Iris pigment epithelial cell (primary cell): ENCODE results near the gene SPRING1.

ENCODE experiments used
- DNase-seq: peaks from one replicate; pipeline ENCODE4 v3.0.0-alpha.2; 2011; ENCODE audit warnings: low read depth

SPRING1 gene

GRCh38 chr12:116739381-116739887 lies 1.6 kb upstream of the SPRING1 start:
- no peak for DNase-seq

- DNase-seq, result no peak
Measured at GRCh38 chr12:116736962-116737773, 701 bp downstream of the SPRING1 start.

- no peak for DNase-seq
Measured at GRCh38 chr12:116735951-116736599, 1.8 kb downstream of the SPRING1 start.

DNA sequence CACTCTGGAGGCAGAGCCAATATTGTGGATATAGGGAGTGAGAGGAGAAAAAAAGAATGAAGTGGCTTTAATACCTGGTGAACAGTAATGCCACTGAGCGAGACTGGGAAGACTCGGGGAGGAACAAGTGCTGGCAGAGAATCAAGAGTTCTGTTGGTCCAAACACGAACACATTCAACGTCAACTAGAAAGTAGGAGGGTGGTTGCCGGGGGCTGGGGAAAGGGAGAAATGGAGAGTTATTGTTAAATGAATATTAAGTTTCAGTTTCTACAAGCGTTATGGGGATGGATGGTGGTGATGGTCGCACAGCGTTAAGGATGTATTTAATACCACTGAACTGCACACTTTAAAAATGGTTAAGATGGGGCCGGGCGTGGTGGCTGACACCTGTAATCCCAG lies 2.8 kb downstream of the SPRING1 start:
- no peak for DNase-seq

GRCh38 chr12:116734156-116734768 lies 3.6 kb downstream of the SPRING1 start:
- no peak for DNase-seq

GRCh38 chr12:116731801-116732200 lies 6.1 kb downstream of the SPRING1 start:
- no peak for DNase-seq

DNA sequence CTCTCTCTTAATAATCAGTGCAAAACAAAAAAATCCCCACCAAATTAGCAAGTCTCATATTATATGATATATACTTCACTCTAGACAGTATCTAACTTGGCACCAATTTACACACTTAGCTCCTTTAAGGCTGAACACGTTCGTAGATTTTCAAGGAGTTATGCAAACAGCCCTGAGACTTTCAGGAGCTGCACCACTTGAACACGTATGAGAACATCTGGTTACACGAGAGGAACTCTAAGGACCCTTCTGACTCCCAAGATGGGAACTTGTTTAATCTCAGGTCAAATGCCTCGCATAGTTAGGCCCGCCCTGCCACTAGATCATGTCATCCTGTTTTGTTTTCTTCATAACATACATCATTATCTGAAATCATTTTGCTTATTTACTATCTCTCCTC lies 10.0 kb downstream of the SPRING1 start:
- DNase-seq, result no peak

DNA sequence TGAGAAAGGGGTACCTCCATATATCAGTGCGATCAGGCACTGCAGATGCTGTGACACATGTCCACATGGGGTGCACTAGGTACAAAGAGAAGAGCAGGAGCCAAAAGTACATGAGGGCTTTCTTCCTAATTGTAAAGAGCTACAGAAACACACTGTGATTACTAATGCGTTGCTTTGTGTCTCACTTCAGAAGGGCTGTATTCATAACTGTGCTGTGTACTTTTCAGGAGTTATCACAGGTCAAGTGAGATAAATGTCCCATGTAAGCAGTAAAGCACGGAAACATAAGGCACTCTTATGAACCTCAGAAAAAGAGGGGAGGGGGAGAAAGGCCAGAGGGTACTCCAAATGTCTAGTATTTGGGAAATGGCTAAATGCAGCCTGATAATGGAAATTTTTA lies 10.6 kb downstream of the SPRING1 start:
- DNase-seq, result no peak

GRCh38 chr12:116726694-116727093 lies 11.2 kb downstream of the SPRING1 start:
- no peak for DNase-seq

GRCh38 chr12:116722245-116722644 lies 15.6 kb downstream of the SPRING1 start:
- no peak for DNase-seq

DNA sequence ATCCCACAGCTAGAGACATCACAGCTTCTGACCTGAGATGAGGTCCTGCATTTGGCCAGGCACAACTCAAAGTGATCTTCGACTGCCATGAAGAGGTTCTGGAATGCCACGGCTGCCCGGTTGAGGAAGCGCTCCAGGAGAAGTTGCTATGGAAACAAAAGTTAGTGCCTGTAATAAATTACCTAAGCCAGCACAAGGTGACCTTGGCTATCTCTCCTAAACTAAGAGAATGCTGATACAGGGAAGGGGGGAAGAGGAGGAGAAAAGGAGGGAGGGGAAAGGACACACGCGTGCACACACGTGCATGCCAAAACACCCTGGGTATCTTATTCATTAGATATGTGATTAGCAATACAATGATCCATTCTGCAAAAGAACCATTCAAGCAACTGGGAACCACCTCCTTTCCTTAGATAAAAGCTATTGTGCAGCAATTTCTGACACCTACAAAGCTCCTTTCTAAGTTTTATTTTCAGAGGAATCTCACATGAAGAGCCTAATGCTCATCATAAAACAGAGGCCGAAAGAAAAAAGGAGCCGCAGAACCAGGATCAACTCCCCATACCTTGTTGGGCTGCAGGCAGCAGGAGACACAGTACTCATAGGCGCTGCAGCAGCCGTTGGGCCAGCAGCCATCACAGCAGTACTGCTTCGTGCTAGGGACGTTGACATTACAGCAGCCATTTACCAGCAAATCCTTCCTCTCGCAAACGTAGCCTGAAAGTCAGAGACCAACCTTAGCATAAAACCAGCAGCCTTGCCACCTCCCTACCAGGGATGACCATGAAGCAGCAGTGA lies 17.9 kb downstream of the SPRING1 start:
- no peak for DNase-seq

DNA sequence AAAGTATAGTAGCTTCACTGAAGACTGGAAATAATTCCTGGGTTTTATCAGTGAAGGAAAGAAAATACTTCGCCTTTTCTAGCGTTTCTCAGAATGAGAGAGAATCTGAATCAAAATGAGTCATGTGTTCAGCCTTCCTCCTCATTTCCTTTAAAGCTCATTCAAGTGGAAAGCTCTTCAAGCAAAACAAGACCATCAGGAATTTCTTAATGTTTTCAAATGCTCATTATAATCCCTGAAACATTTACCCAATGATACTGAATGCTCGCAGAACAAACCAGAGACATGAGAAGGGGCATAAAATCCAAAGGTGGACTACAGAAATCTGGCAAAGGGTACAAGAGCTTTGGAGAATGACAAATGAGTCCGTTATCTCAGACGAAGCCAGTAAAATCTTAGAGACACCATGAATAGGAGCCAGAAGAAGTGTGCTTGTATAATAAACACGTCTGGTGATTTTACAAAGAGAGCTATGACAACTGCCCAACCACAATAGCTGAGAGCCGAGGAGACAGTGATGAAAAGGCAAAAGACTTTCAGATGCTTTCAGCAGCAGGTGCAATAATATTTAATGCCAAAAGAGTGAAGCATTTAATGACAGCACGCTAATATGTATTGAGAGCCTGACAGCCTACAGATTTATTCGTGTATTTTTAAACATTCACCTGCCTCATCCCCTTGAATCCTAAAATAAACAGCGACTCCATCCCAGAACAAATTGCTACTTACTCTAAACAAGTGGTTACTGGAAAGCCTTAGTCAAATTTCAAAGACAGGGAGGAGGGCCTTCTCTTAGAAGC lies 19.0 kb downstream of the SPRING1 start:
- peak; percentile 68 for DNase-seq

GRCh38 chr12:116717466-116718437 lies 20.1 kb downstream of the SPRING1 start:
- DNase-seq, result peak; percentile 31

GRCh38 chr12:116714175-116714574 lies 23.7 kb downstream of the SPRING1 start:
- DNase-seq, result no peak

GRCh38 chr12:116713527-116713926 lies 24.3 kb downstream of the SPRING1 start:
- DNase-seq, result no peak

DNA sequence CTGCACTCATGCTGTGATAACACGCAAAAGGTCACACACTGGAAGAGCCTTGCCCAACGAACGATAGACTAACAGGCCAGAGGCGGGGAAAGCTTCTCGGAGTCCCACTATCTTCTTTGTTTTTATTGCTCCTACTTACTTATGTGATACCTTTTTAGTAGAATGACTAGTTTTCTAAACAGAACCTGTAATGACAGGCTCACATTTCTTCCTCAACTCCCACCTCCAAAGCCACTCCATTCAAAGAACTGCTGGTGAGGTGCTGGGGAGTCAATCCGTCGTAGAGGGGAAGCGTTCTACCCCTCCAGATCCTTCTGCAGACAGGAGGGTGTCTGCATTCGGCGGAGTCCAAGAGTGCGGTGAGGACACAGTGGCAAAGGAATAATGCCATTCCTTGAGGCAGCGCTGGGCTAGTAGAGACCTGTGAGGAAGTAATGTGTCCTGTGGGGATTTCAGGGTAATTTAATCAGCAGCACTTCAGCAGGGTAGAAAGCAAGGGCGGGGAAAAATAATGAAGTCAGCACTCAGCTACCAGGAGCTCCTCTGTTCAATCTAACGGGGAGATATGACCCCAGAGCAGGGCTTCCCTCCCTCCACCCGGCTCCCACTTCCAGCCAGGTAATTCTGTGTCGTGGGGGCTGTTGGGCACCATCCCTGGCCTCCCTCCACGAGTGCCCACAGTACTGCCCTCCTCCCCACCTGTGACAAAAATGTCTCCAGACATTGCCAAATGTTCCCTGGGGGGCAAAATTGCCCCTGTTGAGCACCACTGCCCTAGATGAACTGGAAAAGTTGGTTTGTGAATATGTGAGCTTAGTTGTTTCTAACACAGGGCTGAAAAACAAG lies 25.2 kb downstream of the SPRING1 start:
- DNase-seq, result no peak

DNA sequence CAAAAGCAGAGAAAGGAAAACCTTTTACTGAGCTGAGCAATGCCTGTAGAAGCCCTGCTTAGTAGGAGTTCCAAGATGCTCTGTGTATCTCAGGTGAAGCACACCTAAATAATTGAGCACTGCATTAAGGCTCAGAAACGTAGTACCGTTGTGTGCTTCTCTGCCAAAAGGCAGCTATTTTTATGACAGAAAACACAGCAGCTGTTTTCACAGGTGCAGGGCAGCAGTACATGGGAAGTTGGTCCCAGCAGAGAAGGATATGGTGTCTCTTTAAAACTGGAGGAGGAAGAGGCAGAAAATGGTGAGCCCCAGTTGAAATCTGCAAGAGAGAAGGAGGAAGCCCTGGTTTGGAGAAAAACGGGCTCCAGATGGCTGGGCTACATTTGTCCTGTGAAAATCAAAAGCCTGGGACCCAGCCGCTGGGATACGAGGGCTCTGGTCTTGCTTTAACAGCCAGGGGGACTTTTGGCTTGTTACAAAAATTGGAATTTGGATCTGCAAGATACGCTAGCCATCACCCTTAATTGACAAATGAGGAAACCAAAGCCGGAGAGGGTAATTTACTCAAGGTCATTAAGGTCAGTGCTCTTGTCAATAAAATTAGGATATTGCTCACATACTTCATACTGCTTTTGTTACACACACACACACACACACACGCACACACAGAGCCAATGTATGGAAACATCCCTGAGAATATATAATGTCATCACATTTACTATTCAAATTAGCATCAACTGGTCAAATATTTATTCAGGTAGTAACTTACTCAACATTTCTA lies 27.3 kb downstream of the SPRING1 start:
- no peak for DNase-seq

DNA sequence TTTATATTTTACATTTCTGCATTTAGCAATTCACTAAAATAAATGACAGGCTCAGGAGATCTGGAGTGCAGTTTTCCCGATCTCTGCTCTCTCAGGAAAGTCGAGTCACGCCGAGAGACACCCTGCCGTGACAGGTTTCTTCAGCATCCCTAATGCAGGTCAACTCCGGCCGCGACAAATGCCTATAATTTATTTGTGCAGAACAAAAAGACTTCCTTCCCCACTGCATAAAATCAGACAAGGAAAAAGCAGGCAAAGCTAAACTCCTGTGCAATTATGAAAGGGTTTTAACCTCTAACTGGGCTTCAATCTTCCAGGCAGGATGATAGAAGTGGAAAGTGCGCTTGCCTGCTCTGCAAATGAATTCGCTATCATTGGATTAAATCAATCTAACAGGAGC lies 28.1 kb downstream of the SPRING1 start:
- DNase-seq, result no peak
